ENCODE results near the gene PRR13.
"Not testable (repeated sequence)": the region's sequence is repeated elsewhere in the genome, so short reads cannot be mapped to it uniquely, and the experiment has no call there.

Gene PRR13

DNA sequence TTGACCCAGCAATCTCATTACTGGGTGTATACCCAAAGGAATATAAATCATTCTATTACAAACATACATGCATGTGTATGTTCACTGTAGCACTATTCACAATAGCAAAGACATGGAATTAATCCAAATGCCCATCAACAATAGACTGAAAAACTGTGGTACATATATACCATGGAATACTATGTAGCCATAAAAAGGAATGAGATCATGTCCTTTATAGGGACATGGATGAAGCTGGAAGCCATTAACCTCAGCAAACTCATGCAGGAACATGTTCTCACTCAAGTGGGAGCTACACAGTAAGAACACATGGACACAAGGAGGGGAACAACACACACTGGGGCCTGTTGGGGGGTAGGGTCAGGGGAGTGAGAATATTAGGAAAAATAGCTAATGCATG lies 2.0 kb upstream of the PRR13 start:
- DNase-seq (ENCODE audit: low read depth in 2 of 2), result not testable (repeated sequence)

DNA sequence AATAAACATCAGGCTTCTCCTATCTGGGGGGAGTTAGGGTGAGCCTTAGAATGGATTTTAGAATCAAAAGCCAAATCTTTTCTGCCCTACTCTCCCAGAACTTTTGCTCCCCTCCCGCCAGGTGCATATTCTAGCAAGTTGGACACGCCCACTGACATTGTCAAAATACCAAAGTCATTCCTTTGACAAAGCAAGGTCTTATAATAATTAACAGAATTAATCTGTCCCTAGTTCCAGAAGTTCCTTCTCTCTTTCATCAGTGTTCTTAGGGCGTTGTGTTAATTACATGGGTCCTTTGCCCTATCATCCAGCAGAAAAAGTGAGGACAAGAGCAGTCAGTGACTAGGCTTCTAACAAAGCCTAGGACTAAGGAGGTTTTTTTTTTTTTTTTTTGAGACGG lies 2.4 kb downstream of the PRR13 start:
- DNase-seq (ENCODE audit: low read depth in 2 of 2), result no peak

GRCh38 chr12:53444593-53445325 lies 3.2 kb downstream of the PRR13 start:
- not testable (repeated sequence) for DNase-seq (ENCODE audit: low read depth in 2 of 2)

- DNase-seq (ENCODE audit: low read depth in 2 of 2), result no peak
Observed at GRCh38 chr12:53450936-53451335, 9.4 kb downstream of the PRR13 start.

GRCh38 chr12:53451661-53452158 lies 10.2 kb downstream of the PRR13 start, which contains the start of gene PCBP2:
PCBP2 (plus strand) TSS chr12:53452102; CDS start chr12:53454801, 2,699 bp downstream.
- peak; percentile 92 to 93 for DNase-seq (ENCODE audit: low read depth in 2 of 2)

DNA sequence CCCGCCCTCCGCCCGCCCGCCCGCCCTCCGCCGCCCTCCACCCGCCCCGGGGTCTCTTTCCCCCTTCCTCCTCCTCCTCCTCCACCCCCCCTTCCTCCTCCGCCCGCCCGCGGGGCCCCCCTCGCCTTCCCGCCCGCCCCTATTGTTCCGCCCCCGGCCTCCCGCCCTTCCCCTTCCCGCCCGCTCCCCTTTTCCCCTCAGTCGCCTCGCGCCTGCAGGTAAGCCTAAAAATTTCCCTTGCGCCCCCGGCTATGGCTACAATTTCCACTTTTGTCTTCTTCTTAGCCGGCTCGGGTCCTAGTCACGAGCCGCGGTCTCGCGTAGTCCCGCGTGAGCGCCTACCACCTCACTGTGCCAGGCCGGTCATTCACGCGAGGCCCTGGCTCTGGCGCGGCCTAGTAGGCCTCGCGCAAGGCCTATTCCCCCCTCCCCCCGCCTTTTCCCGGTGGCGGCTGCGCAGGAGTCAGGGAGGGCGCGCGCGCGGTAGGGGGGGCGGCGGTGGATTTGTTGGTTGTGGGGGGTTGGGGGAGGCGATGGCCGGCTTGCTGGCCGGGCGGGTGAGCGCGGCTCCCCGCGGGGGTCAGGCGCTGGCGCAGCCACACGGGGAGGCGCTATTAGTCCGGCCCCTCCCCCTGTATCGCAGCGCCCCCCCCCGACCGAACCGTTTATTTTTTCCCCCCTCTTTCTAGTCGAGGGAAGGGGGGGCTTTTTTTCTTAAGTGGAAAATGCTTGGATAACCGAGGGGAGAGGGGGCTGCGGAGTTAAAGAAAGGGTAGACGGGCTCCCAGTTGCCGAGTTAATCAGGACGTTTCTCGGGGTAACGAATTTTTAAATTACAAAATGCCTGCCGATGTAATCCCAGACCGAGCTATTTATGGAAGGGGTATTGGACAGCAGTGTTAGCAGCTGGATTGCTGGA lies 10.9 kb downstream of the PRR13 start:
- peak; percentile 64 to 69 for DNase-seq (ENCODE audit: low read depth in 2 of 2)

GRCh38 chr12:53453953-53454640 lies 12.6 kb downstream of the PRR13 start:
- DNase-seq (ENCODE audit: low read depth in 2 of 2), result no peak

DNA sequence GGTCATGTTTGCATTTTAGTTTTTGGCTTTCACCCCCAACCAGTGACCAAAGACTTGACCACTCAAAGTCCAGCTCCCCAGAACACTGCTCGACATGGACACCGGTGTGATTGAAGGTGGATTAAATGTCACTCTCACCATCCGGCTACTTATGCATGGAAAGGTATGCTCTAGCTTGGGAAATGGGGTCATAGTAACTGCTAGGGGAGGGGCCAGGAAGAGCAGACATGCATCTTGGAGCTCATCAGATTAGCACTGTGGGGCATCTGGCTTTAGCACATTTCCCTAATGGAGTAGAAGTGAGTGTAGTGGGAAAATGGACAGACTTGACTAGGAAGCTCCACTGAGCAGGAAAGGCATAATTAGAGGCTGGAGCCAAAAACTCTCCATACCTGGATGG lies 13.2 kb downstream of the PRR13 start:
- DNase-seq (ENCODE audit: low read depth in 2 of 2), result no peak

DNA sequence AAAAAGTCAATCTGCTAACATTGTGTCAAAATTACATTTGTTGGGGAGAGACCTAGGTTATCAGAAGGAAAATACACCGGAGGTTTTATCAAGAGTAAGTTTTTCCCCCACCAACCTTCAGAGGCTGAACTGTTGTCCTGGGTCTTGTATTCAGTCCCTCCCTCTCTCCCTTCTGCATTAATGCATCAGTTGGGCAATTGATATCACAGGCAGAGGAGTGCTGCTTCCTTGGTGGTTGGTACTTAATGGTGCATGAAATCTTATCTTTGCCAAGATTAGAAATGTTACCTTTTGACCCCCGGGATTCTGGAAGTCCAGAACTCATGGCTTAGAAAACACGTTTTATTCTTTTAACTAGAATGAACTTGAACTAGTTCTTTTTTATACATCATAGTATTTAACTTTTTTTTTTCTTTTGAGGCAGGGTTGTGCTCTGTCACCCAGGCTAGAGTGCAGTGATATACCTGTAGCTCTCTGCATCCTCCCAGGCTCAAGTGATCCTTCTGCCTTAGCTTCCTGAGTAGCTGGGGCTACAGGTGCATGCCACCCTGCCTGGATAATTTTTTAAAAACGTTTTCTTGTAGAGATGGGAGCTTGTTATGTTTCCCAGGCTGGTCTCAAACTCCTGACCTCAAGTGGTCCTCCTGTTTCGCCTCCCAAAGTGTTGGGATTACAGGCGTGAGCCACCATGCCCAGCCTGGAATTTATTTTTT lies 15.3 kb downstream of the PRR13 start:
- no peak for DNase-seq (ENCODE audit: low read depth in 2 of 2)

DNA sequence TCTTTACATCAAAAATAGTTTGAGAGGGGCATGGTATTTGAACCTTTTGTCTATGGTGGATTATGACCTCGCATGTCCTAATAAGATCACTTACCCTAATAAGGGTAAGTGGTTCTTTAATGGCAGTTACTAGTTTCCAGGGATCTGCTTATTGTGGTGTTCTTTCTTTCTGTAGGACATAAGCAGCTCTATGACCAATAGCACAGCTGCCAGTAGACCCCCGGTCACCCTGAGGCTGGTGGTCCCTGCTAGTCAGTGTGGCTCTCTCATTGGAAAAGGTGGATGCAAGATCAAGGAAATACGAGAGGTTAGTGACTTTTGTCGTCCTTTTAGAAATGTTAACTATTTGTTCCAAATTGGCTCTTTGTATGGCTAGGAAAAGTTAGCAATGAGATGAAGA lies 17.6 kb downstream of the PRR13 start:
- no peak for DNase-seq (ENCODE audit: low read depth in 2 of 2)

GRCh38 chr12:53461059-53461458 lies 19.5 kb downstream of the PRR13 start:
- DNase-seq (ENCODE audit: low read depth in 2 of 2), result no peak

GRCh38 chr12:53461591-53461990 lies 20.1 kb downstream of the PRR13 start:
- no peak for DNase-seq (ENCODE audit: low read depth in 2 of 2)

DNA sequence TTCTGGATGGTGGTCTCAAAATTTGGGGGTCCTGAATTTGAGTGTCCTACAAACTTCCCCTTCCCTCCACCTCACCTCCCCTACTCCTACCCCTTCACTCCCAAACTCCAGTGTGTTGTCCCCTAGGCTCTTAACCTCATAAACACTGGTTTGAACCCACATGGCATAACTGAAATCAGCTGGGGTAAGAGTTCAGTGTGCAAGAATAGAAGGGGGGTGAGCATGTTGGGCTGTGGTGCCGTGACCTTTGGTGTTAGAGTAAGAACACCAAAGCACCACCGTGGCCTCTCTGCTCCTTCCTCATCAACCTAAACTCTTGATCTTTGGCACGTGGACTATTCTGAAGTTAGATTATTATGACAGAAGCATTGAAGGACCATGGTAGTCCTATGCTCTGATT lies 21.4 kb downstream of the PRR13 start:
- DNase-seq (ENCODE audit: low read depth in 2 of 2), result no peak

DNA sequence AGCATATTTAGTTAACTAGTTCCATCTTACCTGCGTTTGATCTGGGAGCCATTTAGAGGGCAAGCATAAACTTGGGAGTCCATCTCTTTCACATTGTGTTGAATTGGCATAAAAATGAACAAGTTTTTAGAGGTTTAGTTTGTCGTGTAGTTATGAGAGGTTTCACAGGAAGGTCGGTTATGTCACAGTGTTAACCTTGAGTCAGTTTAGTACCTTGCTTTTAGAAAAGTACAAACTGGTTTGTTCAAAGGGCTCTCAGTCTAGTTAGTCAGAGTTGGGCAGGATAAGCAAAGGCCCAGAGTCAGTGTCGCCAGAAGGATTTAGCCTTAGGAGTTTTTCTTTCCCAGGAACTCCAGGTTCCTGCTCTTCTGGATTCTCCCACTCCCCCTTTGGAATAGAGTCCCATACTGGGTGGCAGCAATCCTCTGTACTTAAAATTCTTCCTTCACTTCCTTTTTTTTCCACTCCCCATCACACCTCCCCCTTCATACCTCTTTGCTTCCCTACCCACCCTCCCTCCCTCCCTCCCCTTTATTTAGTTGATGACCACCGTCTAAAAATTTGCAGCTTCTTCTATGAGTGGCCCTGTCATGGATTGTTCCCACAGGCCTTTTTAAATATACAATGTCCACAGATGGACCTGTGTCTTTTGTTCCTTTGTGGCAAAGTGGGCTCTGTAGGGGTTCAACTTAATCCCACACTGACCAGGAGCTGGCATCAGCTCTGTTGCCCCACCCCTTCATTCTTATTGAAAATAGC lies 22.4 kb downstream of the PRR13 start:
- DNase-seq (ENCODE audit: low read depth in 2 of 2), result no peak

DNA sequence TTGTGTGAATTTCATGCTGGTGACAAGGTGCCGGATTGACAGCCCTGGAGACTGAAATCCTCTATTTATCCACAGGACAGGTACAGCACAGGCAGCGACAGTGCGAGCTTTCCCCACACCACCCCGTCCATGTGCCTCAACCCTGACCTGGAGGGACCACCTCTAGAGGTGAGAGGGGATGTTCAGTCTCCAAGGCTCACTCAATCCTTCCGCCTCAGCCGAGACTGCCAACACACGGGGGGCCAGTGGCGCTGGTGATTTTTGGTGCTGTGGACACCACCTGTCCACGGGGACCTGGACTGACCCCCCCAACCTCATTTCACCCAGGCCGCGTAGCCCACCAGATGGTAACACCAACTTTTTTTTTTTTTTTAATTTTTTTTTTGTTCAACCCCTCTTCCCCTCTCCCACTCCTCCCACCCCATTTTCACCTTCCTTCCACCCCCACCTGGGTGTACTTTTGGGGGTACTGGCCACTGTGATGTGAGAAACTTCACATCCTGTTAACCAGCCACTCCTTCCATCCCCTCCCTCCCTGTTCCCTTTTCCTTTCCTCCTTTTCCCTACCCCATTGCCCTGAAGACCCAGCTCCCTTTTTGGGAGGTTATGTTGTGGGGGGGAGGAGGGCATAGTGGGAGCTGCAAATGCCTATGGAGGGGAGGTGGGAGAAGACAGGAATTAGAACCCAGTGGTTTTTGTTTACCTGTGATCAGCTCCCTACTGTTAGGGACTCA lies 23.3 kb downstream of the PRR13 start:
- no peak for DNase-seq (ENCODE audit: low read depth in 2 of 2)

DNA sequence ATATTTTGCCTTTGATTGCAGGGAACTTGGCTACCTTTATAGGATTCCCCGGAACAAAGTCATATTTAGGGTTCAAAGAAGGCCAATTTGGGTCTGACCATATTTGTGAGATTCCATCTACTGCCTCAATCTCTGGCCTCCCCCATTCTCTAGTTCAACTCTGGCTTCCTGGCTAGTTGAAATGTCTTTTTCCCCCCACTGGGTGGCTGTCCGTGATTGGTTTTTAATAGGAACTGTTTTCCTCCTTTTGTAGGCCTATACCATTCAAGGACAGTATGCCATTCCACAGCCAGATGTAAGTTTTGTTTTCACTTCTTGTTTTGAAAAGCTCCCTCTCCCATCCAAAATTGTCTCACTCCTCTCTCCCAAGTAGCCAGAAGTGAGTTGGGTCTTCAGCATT lies 24.1 kb downstream of the PRR13 start:
- no peak for DNase-seq (ENCODE audit: low read depth in 2 of 2)

GRCh38 chr12:53466640-53467039 lies 25.1 kb downstream of the PRR13 start:
- DNase-seq (ENCODE audit: low read depth in 2 of 2), result no peak

GRCh38 chr12:53467082-53467481 lies 25.5 kb downstream of the PRR13 start:
- no peak for DNase-seq (ENCODE audit: low read depth in 2 of 2)

DNA sequence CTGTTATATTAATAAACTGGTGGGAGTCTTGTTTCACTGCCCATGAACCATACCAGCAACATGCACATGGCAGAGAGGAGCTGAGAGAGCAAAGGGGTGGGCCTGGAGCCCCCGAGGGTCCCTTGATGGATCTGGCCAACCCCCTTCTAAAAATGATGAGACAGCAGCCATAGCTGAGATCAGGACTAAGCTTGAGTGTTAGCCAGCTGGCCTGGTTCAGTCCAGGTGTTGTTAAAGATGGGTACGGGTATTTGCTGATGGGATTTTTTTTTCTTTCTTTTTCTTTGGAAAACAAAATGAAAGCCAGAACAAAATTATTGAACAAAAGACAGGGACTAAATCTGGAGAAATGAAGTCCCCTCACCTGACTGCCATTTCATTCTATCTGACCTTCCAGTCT lies 26.3 kb downstream of the PRR13 start:
- no peak for DNase-seq (ENCODE audit: low read depth in 2 of 2)

DNA sequence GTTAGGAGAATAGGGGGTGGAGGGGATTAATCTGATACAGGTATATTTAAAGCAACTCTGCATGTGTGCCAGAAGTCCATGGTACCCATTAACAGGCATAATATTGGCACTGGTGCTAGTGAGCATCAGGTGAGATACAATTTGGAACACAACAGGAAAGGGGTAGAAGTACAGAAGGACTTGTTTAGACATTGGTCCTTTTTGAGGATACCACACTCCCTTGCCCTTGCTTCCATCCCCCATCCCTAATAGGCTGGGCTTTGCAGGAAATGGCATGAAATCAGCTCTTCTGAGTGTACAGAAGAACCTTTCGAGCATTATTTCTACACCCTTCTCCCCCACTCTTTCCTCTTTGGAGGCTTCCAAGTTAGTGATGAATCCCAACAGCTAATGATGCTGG lies 26.7 kb downstream of the PRR13 start:
- no peak for DNase-seq (ENCODE audit: low read depth in 2 of 2)
